Right lobe of liver (tissue), 4 donors: ENCODE data around the gene KRT4.

ENCODE experiments used
- CTCF ChIP-seq, 4 donors: fragments of 200-600 bp in 3 of 4; fragments of 450-650 bp in 1 of 4; IDR thresholded peaks; one replicate each; pipeline versions ENCODE4 v1.5.1 to v1.8.0; 2016 to 2022; ENCODE audit warnings: antibody characterized with exemption in 4 of 4, mild to moderate bottlenecking in 2 of 4
- POLR2A ChIP-seq: fragments of 450-650 bp; IDR thresholded peaks from one replicate; pipeline ENCODE4 v1.6.1; 2017; ENCODE audit warnings: antibody characterized with exemption, mild to moderate bottlenecking
- donor health status: DM: no; HTN: no; CAD: no.
- donor health status: DM: no; HTN: no; CAD: no.
- donor health status: DM: no; HTN: yes; CAD: no.

- TF ChIP-seq CTCF (IDR thresholded peaks at IDR 0.05) (no peak), POLR2A (no peak)
Measured at GRCh38 chr12:52779914-52780313, 34.0 kb downstream of the KRT4 start.
